Smooth muscle cell of the brain vasculature (primary cell): ENCODE measurements around the gene TBCD.

Source experiments
- DNase-seq: peaks from one replicate; pipeline ENCODE4 v3.0.0-alpha.2; 2012; ENCODE audit warnings: low read depth, low spot score

TBCD gene

DNA sequence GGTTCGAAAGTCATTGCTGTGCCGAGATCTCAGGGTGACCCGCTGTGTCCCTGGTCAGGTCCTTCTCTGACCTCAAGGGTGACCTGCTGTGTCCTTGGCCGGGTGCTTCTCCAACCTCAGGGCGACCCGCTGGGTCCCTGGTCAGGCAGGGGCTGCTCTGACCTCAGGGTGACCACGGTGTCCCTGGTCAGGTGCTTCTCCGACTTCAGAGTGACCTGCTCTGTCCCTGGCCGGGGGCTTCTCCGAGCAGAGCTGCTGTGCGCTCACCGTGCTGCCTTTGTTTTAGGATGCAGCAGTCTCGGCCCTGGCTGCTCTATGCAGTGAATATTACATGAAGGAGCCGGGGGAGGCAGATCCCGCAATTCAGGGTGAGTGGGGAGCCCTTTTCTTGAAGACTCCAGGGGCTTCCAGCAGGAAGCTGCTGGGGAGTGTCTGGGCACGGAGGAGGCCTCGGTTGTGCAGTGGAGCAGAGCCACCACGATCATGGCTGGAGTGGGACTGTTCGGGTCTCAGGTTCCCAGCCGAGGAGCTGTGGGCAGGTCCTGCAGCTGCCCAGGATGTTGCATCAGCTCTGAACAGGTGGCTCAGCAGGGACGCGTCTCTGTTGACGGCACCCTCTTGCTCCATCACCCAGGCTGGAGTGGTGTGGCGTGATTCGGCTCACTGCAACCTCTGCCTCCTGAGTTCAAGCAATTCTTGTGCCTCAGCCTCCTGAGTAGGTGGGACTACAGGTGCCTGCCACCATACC is 171.7 kb downstream of the TBCD start:
- DNase-seq, result no peak

DNA sequence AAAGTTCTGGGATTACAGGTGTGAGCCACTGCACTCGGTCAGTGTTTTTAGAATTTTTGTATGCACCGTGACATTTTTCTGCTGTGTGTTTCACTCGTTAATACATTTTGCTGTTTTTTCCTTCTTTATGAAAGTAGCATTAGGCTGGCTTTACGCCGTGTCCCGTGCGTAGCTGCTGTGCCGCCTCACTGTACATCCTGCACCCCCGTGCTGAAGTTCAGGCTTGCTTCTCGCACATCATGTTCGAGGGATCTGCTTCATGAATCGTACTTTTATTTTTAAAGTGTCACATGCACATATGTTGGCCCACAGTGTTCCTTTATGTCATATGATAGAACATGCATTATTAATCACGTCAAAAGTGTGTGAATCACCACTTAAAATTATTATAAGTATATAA is 172.3 kb downstream of the TBCD start:
- no peak for DNase-seq

DNA sequence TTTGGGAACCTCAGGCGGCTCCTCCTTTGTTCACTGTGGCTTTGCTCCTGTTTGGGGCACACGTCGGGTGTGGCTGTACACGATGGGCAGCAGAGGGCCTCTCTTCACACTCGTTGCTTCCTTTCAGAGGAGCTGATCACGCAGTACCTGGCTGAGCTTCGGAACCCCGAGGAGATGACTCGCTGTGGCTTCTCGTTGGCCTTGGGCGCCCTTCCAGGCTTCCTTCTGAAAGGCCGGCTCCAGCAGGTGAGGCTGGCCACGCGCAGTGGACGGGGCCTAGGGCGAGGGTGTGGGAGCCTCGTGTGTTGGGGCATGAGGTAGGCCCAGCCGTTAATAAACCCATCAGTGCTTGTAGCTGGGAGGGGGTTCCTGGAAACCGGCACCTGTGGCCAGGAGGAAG is 172.9 kb downstream of the TBCD start:
- no peak for DNase-seq

DNA sequence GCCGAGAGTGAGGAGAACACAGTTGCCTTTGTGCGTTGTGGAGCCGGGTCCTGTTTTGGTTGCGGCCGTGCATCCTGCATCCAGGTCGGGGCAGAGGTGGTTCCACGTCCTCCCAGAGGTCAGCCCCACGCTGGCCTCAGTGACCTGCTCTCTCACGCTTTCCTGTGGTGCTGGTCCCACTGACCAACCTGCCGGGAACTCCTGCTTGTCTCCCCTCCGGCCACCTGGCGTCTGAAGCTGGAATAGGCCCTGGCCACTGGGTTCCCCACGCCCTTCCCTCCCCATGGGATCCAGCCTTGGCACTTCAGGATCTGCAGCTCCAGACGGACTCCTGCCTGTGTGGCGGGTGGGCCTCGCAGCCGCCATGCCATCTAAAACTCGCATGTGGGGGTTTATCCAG is 173.5 kb downstream of the TBCD start:
- DNase-seq, result no peak

DNA sequence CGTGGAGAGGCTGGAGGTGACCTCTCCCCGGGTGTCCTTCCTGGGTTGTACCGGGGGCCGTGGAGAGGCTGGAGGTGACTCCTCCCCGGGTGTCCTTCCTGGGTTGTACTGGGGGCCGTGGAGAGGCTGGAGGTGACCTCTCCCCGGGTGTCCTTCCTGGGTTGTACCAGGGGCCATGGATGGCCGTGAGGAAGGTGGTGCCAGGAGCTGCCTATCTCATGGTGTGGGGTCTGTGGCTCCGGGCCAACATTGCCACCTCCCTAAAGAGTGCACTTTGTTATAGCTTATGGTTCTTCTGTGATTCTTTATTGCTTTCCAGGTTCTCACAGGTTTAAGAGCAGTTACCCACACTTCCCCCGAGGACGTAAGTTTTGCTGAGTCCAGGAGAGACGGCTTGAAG is 174.2 kb downstream of the TBCD start:
- no peak for DNase-seq

DNA sequence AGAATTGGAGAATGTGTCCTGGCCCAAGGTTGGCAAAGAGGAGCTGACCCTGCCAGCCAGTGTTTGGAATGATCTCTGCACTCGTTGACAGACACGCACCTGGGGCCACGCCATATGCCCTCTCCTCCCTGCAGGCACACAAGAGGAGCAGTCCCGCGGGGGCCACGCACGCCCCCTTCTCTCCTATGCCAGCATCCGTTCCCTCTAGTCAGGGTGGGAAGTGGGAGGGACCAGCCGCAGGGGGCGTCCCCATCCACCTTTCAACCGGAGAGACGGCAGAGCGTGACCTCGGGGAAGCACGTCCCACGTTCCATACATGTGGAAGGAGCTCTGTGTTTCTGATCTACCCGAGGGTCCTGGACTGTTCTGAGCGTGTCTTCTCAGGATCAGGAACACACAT is 174.9 kb downstream of the TBCD start:
- DNase-seq, result no peak

DNA sequence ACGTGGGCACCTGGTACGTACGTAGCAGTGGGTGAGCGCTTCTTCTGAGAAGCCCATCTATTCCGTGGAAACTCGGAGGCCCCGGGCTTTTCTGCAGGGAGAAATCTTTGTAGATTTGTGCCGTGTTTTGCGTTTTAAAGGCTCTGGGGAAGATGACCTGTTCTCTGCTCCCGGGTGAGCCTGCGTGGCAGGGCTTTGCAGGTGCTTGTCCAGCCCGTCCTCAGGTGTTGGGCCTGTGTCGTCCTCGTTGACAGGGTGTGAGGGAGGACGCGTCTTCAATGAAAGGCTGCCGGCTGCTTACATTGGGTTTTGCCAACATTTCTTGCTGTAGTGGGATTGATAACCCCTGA is 175.4 kb downstream of the TBCD start:
- DNase-seq, result no peak

DNA sequence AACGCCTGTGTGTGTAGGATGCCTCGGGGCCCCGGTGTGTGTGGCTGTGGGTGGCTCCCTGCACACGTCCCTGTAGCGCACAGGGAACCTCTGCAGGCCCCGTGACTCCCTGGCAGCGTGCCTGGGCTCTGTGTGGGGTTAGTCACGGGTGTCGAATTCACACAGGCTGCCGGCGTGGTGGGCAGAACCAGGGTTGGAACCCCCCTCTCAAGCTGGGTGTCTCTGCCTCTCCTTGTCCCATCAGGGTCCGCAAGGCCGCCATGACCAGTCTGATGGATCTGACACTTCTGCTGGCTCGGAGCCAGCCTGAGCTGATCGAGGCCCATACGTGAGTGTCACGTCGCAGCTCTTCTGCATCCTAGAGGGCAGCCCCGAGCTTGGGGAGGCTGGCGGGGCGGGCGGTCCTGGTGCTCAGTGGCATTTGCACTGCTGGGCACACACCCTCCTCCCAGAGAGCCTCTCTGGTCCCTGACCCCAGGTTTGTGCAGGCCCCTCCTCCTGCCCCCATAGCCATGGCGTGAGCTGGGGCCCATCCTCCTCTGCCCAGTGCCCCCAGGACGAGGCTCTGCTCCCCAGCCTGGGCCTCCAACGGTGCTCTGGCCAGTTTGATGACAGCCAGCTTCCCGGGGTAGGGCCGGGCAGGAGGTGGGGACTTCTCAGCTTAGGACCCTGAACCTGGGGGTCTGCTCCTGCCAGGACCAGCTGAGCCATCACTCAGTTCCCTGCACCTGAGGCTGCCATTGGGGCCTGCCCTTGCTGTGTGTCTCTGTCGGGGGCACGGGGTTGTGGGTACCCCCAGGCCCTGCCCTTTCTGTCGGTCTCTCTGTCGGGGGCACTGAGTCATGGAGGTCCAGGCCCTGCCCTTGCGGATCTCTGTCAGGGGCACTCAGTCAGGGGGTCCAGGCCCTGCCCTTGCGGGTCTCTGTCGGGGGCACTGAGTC is 176.1 kb downstream of the TBCD start:
- DNase-seq, result no peak

DNA sequence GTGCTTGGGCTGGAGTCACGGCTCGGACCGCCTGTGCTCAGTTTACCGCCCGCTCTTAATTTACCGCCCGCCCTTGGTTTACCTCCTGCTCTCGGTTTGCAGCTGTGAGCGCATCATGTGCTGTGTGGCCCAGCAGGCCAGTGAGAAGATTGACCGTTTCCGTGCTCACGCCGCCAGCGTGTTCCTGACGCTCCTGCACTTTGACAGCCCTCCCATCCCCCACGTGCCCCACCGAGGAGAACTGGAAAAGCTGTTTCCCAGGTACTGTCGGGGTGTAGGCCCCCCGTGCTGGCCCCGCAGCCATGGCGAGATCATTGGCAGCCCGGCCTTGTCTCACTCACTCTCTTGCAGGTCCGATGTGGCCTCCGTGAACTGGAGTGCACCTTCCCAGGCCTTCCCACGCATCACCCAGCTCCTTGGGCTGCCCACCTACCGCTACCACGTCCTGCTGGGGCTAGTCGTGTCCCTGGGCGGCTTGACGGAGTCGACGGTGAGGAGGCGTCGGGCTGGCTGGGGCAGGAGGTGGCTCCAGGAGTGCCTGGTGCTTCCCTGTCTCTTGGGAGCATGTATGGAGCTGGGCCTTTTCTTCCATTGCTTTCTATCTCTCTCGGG is 177.3 kb downstream of the TBCD start:
- no peak for DNase-seq

DNA sequence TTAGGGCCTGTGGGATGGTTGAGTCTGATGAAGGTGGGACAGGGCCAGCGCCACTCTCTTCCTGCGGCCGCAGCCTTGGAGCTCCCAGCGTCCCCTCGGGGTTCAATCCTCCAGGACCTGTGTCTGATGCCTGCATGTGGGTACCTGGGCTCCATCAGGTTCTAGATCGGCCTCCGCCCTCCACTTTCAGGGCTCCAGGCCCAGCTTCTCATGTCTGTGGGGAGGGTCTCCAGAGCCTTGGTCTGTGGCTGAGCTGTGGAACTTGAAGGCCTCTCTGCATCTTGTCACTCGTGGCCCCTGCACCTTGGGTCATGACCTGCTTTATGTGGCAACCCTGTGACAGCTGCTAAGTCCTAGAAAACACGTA is 177.8 kb downstream of the TBCD start:
- DNase-seq, result no peak

DNA sequence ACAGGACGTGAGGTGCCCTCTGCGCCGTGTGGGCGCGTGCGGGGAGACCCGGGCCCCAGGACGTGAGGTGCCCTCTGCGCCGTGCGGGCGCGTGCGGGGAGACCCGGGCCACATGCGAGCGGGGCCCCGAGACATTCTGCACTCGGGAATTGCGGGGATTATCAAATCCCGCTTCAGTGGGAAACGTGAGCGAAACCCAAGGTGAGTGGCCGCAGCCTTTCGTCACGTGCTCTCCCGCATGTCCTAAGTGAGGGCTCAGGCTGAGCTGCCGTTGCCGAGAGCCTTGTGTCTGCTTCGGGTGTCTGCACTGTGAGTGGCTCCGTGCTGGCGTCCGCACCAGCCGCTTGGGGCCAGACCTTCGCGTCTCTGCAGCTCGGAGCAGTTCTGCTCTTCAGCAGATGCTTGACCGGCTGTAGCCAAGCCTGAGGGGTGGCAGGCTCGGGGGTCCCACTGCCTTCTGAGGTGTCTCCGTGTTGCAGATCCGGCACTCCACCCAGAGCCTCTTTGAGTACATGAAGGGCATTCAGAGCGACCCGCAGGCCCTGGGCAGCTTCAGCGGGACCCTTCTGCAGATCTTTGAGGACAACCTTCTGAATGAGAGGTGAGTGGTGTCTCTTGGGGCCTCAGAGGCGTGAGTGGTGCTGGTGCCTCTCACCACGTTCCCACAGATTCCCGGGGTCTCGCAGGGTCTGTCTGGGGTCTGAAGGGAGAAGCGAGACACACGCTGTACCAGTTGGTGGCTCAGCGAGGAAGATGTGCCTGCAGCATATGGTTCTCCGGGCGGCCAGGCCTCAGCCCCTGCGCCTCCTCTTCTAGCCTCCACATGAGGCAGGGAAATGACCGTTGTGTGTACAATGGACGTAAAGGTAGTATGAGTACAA is 178.4 kb downstream of the TBCD start:
- DNase-seq, result no peak

DNA sequence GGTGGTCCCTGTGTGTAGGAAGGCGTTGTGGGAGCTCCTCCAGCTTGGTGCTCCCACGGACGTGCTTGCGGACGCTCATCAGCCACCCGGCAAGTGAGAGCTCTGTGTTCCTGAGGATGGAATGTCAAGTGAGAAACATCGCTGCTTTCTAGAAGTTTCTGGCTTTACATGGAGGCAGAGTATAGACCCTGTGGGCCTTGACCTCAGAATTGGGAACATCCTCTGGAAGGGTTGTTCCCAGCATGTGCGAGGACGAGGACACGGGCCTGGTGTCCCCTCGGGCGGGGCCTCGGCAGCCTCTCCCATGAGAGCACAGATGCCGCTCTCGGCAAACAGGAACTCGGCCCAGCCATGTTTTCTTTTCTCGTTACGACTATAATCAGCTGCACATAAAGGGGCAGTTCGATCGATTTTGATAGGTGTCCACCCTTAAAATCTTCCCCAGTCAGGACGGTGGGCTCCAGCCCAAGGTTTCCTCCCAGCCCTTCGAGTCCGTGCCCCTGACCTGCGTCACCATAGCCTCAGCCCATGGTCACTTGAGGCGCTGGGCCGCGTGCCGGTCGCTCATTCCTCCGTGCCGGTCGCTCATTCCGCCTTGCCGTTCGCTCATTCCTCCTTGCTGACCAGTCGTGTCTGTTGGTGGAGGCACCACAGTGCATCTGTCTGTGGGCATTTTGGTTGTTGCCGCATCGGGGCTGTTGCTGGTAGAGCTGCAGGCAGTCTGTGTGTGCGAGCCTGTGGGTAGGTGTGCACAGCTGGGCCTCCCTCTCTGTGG is 179.2 kb downstream of the TBCD start:
- DNase-seq, result no peak

DNA sequence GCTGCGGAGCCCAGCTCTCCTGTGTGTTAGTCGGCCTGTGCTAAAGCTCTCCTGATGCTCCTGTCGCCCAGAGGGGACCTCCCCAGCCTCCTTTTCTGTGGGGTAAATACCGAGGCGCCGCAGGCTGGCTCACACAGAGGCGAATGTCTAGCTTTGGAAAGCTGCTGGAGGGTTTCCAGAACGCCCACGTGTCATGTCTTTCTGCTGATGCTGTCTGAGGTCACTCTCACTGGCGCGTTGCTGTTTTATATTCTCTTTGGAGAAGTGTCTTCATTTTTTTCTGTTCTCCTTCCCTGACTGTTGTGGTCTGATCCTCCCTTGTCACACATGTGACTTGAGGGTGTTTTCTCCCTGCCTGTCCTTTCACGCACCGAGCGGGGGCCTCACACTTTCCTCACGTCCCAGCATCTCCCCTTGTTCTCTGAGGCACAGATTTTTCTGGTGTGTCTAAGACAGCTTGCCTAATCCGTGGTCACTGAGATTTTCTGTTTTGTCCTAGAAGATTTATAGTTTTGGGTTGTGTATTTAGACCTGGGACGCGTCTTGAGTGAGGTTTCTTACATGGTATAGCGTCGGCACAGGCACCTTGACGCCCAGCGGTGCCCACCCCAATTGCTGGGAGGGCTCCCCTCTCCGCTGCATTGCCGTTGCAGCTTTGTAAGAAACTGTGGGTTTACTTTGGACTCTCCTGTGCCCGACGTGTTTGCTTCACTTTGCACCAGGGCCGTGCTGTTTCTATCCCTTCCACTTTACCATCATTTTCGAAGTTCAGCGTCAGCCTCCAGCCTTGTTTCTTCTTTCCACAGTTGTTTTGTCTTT is 180.0 kb downstream of the TBCD start:
- DNase-seq, result peak; percentile 43

DNA sequence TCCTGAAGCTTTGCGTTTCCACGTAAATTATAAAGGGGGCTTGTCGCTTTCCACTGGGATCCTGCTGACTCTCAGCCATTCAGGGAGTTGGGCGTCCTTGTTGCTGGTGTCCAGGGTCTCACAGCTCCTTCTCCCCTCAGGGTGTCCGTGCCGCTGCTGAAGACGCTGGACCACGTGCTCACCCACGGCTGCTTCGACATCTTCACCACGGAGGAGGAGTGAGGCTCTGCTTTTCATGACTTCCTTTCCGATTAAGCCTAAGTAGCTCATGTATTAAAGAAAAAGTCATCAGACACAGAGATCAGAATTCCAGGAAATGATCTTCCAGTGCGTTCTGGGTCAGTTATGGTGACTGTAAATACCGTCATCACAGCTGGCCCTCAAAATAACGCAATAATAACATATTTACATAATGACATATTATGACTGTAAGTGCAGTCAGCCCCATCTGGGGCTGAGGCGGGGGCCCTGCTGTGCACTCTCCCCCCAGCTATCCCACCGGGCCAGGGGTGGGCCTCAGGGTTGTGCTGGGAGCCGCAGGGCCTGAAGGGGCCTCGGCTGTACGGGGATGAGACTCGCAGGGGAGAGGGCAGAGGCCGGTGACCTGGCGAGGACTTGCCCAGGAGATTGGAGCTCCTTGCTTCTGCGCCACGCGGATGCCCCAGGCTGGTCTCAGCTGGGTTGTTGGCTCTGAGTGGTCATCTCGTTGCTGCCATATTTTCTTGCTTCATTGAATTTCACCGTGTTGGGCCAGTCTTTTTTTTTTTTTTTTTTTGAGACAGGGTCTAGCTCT is 180.8 kb downstream of the TBCD start:
- DNase-seq, result peak; percentile 28

DNA sequence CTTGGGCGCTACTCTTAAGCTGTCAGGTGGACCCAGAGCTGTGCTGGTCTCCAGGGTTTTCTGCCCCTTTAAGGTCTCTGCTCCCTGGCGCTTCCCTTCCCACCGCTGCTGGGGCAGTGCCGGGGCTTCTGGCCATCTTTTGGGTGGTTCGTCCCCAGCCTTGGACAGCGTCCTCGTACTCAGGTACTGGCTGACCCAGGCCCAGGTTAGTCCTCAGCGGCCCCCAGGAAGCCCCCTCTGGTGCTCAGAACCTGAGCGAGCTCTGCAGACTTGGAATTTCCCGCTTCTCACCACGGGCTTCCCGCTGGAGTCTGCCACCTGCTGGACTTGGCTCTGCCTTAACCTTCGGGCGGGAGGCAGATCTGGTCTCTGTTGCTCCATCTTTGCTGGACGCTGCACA is 182.0 kb downstream of the TBCD start:
- DNase-seq, result no peak

DNA sequence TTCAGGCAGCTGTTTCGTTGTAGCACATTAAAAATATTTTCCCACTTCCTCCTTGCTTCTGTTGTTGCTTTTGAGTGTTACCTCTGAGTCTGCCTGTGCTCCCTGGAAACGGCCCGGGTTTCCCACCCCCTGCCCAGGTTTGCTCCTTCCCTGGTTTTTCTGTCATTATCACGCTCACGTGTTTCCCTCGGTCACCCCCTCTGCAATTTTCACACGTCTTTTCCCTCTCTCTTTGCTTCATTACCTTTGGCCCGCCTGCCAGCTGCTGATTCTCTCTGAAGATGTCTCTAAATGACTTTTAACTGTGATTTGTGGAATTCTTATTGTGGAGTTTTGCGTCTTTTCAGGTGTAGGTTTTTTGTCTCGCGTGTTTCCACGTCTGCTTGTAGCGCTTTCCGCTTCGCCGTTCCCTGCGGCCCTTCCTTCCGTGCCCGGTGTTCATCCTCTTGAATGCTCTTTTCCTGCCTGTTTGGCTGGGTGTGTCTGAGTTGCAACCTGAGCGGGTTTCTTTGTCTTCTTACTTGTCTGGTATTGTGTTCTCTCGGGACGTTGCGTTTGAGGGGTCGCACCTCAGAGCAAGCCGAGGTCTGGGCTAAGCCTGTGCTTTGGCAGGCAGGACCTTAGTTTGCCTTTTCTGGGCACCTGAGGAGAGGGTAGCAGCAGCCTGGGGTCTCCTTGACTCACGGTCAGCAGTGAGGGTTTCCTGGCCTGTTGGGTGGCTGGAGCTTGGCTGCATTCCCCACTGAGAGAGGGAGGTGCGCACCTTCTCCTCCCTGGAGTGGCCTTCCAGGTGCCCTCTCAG is 184.3 kb downstream of the TBCD start:
- DNase-seq, result no peak

DNA sequence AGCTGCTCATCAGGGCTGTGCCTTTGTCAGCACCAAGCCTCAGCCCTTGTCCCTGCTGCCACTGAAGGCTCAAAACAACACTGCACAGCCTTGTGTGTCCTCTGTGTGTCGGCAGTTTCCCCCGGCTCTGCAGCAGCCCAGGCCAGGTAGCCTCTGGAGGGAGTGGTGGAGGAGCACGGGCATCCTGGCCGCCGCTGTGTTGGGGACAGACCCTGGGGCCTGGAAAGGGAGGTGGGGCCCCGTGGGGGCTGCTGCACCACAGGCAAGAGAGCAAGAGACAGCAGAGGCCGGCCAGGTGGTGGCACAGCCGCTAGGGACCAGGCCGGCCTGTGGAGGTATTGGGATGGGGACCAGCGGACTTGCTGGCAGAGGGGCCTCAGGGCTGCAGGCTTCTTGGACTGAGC is 184.9 kb downstream of the TBCD start:
- no peak for DNase-seq
